Measurements from ENCODE around the gene SELENOO. TPM values are rescaled to one million over a fixed set of nuclear protein-coding genes. Genes with fewer than 3 reads are reported as not detected.

SELENOO gene
- polyA plus RNA-seq, 1 experiment = 6.8 TPM

DNA sequence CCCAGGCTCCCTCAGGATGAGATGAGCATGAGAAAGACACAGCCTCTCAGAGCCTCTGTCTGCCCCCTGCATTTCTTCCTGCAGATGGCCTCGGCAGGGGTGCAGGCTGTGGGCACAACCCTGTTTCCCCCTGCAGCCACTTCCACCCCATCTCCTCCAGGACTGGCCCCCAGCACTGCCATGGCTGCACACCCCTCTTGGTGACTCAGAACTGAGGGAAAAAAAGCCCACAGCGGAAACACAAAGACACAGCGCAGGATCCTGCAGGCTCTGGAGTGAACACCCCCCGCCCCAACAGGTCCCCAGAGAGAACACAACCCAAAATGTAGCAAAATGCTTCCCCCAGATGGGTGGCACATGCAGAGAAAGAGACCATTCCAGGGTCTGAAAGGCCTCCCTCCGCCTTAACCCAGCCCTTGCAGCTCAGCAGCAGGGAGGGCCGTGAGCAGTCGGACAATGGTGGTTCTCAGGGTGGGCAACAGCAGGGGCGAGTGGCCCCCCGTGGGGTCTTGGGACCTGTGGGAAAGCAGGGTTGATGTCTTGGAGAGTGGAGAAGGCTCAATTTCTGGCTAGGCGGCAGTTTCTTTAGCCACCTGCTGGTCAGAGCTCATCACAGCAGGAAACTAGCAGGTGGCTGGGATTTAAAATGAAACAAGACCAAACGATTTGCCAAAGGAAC, 36.1 kb downstream of the SELENOO start:
- no peaks in the 10 kb centered on the region for H3K27me3 ChIP-seq (ENCODE audit: control insufficient read depth, insufficient read depth, low read length)
- no peak overlapping the region for H3K4me3 ChIP-seq (ENCODE audit: low read depth, low read length)
- TF ChIP-seq, protein P1, sequence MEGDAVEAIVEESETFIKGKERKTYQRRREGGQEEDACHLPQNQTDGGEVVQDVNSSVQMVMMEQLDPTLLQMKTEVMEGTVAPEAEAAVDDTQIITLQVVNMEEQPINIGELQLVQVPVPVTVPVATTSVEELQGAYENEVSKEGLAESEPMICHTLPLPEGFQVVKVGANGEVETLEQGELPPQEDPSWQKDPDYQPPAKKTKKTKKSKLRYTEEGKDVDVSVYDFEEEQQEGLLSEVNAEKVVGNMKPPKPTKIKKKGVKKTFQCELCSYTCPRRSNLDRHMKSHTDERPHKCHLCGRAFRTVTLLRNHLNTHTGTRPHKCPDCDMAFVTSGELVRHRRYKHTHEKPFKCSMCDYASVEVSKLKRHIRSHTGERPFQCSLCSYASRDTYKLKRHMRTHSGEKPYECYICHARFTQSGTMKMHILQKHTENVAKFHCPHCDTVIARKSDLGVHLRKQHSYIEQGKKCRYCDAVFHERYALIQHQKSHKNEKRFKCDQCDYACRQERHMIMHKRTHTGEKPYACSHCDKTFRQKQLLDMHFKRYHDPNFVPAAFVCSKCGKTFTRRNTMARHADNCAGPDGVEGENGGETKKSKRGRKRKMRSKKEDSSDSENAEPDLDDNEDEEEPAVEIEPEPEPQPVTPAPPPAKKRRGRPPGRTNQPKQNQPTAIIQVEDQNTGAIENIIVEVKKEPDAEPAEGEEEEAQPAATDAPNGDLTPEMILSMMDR (IDR thresholded peaks at IDR 0.05; ENCODE audit: low read depth, low read length) = peak; percentile 58
- POLR2A ChIA-PET = interaction anchor here (1.0 kb wide), 1 partner anchor 15 kb away, joined by 3 read pairs; the partner anchor contains the start of gene HDAC10
- H3K27ac ChIP-seq (ENCODE audit: low read depth, low read length) = no peak overlapping the region
- CTCF ChIA-PET = interaction anchor here (1.4 to 2.6 kb wide), 3 partner anchors 15 to 130 kb away, joined by 3 to 6 read pairs (median 3); no protein-coding TSS in a partner anchor
- no peak for DNase-seq (ENCODE audit: low read depth, low spot score)
- H3K9me3 ChIP-seq (ENCODE audit: control insufficient read depth, insufficient read depth, low read length) = peaks cover 11% of the 10 kb centered on the region; the same call in 1 of the 2 replicates

DNA sequence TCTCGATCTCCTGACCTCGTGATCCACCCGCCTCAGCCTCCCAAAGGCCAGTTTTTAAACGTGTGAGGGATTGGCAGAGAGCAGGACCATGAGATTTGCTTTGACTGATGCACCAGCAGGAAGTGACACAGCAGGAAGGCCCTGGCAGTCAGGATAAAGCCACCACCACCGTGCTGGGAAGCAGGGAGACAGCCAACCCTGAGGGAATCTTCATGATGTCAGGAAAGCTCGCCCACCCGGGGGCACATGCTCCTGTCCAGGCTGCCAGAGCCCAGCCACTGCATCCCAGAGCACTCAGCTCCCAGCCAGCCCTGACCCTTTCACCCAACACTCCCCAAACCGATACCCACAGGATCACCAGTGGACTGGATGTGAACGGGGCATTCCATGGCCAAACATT, 37.9 kb downstream of the SELENOO start:
- ChIA-PET POLR2A (no interaction called here), CTCF (interaction anchor here (0.9 to 2.6 kb wide), 2 partner anchors 8 to 128 kb away, joined by 4 to 6 read pairs; no protein-coding TSS in a partner anchor)
- DNase-seq (ENCODE audit: low read depth, low spot score) = no peak
- H3K9me3 ChIP-seq (ENCODE audit: control insufficient read depth, insufficient read depth, low read length) = peaks cover 11% of the 10 kb centered on the region; the same call in 1 of the 2 replicates
- H3K27ac ChIP-seq (ENCODE audit: low read depth, low read length) = no peak overlapping the region
- H3K27me3 ChIP-seq (ENCODE audit: control insufficient read depth, insufficient read depth, low read length) = no peaks in the 10 kb centered on the region
- TF ChIP-seq, protein P1 (IDR thresholded peaks at IDR 0.05; ENCODE audit: low read depth, low read length) = no peak
- no peak overlapping the region for H3K4me3 ChIP-seq (ENCODE audit: low read depth, low read length)

DNA sequence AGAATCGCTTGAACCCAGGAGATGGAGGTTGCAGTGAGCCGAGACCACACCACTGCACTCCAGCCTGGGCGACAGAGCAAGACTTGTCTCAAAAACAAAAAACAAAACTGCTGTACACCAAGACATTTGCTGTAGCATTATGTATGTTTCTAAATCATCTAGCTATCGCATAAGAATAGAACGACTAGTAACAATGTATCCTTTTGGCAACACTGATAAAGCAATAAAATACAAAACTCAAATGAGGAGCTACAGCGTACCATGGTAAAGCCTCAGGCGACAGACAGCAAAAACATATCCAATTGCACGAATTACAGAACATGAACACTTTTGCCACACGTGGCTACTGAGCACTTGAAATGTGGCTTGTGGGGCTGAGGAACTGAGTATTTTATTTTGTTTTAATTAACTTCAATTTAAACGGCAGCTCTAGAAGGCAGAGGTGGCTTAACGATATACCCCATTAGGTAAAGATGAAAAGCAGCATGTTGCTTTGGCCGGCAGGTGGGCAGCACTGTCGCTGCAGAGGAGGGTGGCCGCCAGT, 41.7 kb downstream of the SELENOO start:
- Histone ChIP-seq H3K4me3 (ENCODE audit: low read depth, low read length) (peak overlapping the region; percentile 47), H3K27me3 (ENCODE audit: control insufficient read depth, insufficient read depth, low read length) (no peaks in the 10 kb centered on the region), H3K9me3 (ENCODE audit: control insufficient read depth, insufficient read depth, low read length) (peaks cover 4% of the 10 kb centered on the region; the same call in 1 of the 2 replicates), H3K27ac (ENCODE audit: low read depth, low read length) (no peak overlapping the region)
- no peak for DNase-seq (ENCODE audit: low read depth, low spot score)
- ChIA-PET POLR2A (no interaction called here), CTCF (interaction anchor here (0.7 to 2.6 kb wide), 6 partner anchors 8 to 124 kb away, joined by 3 to 14 read pairs (median 6); partner anchors contain the start of gene HDAC10)
- TF ChIP-seq, protein P1 (IDR thresholded peaks at IDR 0.05; ENCODE audit: low read depth, low read length) = no peak

DNA sequence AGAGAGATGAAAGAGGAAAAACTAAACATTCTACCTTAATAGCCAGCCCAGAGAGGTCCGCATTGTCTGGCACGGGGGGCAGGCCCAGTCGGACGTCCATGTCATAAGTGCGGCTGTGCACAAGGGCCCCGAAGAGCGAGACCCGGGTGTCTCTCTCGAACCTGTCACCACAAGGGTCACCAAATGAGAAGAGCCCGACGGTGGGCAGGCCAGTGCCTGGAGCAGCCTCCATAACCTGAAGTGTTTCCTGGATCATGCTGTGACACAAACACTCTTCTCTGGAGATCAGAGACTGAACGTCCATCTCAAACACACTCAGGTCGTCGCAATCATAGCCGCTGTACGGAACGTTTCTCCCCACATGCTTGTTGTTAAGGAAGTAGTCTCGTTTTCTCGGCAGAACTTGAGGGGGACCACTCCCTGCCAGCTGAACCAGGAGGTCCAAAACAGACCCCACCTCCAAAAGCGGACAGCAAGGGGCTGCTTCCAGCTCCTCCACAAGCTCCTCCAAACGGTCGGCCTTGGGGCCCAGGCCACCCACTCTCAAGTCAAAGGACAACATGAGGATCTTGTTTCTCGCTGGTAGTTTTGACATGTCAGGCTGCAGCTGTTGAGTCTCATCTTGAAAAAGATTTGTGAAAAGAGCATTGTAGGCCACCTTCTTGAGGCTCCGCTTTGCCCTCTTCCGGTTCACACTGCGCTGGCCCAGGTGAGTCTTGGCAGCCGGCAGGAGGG, 43.0 kb downstream of the SELENOO start:
- TF ChIP-seq, protein P1 (IDR thresholded peaks at IDR 0.05; ENCODE audit: low read depth, low read length) = no peak
- POLR2A ChIA-PET = interaction anchor here (1.0 kb wide), 1 partner anchor 19 kb away, joined by 3 read pairs; no protein-coding TSS in a partner anchor
- H3K9me3 ChIP-seq (ENCODE audit: control insufficient read depth, insufficient read depth, low read length) = peaks cover 4% of the 10 kb centered on the region; the same call in 1 of the 2 replicates
- peak overlapping the region; percentile 77 for H3K27ac ChIP-seq (ENCODE audit: low read depth, low read length)
- H3K4me3 ChIP-seq (ENCODE audit: low read depth, low read length) = peak overlapping the region; percentile 98
- no peaks in the 10 kb centered on the region for H3K27me3 ChIP-seq (ENCODE audit: control insufficient read depth, insufficient read depth, low read length)
- CTCF ChIA-PET = interaction anchor here (1.0 to 2.6 kb wide), 4 partner anchors 24 to 122 kb away, joined by 3 to 14 read pairs (median 8); no protein-coding TSS in a partner anchor
- no peak for DNase-seq (ENCODE audit: low read depth, low spot score)

All from AG04450 (cell line).